NCI-H2227 (cell line): Measurements from ENCODE around the gene MYH6.

Experiments used
- DNase-seq: peaks from one replicate; lab custom pipeline; 2025; ENCODE audit not compliant: unreplicated experiment; lab: John Stamatoyannopoulos, UW

MYH6 gene

DNA sequence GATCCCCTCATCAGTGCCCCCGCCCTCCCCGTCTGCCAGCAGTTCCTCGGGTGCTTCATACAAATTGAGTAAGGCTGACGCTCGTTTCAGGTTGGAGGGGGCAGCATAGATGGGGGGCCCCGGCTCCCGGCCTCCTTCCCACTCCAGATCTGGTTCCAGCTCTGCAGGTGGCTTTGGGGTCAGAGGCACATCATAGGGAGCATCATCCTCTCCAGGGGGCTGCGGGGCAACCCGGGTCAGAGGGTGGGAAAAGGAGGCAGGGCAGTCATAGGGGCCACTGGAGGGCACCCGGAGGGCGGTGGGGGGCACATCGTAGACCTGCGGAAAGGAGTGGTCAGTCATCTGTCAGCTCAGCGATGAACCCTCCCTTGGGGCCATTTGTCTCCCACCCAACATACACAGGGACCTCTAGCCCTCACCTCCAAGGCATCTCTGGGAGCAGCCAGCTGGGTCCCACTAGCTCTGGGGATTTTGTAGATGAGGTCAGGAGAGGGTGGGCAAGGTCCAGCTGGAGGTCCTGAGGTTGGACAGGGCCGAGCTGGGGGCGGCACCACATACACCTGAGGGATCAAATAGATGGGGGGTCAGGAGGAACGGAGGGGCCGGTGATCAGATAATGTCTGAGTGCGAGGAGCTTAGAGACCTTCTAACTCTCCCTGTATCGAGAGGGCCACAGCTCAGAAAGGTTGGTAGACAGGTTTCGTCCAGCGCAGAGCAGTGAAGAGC is 48.2 kb downstream of the MYH6 start:
- DNase-seq = no peak

DNA sequence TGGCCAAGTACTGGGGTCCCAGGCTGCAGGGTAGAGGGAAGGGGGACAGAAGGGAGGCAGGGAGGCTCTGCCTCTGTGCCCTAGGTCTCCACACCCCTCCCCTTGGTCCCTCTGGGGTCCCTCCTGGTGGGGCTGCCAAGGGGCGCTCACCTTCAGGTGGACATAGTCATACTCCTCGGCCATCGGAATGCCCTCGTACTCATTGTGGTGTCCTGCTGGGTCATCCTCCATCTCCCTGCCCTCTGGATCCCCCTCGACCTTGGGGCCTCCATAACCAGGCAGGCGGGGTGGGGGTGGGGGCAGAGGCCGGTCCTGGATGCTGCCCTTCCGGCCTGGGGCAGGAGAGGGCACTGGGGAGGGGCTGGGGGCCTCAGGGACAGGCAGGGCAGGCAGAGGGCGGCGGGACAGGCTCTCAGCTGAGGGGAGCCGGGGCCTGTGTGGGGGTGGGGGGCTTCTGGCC is 48.9 kb downstream of the MYH6 start:
- DNase-seq = no peak

DNA sequence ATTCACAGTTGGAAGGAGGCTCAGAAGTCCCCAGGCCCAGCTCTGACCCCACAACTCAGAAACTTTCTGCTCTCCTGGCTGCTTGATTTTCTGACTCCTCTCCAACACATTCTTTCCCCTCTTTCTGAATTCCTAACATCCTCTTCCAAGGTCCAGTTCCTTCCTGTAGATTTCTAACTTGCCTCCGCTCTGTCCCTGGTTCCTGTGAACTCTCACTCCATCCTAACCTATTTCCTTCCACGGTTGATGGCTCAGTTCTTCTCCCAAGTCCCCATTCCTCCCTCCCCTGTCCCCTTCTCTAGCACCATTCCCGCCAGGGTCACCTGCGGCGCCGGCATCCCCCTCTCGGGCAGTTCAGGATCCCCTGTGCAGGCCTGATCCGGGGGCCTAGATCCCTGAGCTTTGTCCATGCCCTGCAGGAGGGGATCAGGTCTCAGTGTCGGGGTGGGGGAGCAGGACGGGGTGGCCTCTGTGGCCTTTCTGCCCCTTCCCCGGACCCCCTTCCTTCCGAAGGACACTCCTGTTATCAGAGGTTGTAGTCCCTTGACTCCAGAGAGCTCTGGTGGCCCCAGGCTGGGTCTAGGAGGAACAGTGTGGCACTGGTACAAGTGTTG is 49.4 kb downstream of the MYH6 start:
- no peak for DNase-seq

DNA sequence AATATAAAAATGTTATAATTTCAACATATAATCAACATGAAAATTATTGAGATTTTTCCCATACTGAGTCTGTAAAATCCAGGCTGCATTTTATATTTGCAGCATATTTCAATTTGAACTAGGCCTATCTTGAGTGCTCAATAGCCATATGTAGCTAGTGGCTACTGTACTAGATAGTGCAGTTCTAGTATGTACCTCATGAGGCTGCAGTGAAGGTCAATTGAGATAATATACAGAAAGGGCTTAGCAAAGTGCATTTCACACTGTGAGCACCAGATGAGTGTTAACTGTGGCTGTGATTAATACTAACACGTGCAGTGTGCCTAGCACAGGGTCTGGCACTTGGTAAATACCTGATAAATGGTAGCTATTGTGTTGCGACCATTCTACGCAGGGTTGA is 50.0 kb downstream of the MYH6 start:
- DNase-seq = no peak

DNA sequence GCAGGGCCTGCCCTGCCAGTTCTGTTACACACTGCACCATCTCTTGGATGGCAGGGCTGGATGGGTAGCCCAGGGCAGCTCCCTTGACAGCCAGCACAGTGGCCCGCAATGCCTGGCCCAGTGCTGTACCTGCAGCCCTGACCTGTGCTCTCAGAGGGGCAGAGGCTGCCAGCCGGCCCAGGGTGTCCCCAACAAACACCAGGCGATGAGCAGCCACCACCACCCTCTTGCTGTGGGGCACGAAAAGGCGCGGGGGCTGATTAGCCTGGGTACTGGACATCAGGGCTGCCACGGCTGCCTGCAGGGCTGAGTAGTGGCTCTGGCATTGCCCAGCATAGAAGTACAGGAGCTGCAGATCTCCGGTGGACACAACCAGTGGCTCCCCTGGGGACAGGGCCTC is 50.8 kb downstream of the MYH6 start:
- no peak for DNase-seq

DNA sequence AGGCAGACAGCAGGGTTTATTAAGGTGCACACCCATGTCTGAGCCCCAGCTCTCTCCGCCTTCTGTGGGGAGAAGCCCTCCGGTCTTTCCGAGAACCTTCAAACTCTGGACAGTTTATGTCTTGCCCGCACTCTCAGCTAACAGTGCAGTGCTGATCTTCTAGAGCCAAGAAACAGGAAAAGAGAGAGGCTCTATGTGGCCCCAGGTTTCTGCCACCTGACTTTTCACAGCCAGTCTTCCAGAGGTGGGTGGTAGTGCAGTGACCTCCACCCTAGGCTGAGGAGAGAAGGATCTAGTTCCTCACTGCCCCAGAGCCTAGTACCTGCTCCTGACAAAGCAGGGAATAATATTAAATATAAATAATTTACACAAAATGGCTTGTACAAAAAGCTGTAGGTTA is 51.4 kb downstream of the MYH6 start:
- no peak for DNase-seq

DNA sequence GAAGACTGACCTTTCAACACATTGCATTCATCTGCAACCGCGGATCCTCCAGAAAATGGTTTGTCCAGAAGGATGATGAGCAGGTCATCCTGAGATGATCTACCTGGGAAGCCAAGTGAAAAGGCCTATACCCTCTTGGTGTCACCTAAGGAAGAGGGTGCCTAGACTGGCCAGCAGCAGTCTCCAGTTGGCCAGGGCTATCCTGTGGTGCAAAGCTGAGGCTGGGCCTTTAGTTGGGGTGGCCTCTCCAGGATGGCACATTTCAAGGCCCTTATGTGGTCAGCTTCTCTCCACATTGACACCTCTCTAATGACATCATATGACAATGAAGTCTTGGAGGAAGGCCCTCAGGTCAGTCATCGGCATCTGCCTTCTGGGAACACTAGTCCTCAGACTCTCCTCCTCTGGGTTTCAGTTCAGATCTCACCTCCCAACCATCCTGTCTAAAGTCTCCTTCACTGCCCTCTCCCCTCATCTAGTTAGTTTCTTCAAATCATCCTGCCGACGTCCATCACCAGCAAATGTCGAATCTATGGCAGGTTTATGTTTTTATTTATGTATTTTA is 52.1 kb downstream of the MYH6 start:
- no peak for DNase-seq

DNA sequence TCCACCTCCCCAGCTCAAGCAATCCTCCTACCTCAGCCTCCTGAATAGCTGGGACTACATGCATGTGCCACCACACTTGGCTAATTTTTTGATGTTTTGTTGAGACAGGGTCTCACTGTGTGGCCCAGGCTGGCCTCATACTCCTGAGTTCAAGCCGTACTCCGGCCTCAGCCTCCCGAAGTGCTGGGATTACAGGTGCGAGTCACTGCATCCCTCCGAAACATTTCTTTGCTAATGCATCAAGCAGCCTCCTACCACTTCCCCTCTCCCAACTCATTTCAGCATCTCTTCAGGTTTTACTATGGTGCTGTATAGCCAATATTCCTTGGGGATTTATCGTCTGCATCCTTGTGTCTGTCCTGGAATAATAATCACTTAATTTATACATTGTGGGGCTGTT is 53.1 kb downstream of the MYH6 start:
- DNase-seq = no peak

DNA sequence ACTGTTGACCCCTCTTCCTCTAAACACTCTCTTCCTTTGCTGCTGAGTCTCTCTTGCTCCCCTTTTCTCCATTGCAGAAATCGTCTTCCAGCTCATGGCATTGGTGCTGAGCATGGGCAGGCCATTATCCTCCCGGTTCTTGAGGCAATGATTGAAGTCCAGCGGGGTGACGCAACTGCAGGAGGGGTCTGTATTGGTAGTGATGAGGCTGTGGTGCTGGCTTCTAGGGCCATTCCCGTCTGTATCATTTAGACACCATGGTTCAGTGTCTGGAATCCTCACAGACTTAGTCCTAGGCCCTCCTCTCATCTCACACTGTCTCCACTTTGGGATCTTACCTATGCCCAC is 54.7 kb downstream of the MYH6 start:
- no peak for DNase-seq

DNA sequence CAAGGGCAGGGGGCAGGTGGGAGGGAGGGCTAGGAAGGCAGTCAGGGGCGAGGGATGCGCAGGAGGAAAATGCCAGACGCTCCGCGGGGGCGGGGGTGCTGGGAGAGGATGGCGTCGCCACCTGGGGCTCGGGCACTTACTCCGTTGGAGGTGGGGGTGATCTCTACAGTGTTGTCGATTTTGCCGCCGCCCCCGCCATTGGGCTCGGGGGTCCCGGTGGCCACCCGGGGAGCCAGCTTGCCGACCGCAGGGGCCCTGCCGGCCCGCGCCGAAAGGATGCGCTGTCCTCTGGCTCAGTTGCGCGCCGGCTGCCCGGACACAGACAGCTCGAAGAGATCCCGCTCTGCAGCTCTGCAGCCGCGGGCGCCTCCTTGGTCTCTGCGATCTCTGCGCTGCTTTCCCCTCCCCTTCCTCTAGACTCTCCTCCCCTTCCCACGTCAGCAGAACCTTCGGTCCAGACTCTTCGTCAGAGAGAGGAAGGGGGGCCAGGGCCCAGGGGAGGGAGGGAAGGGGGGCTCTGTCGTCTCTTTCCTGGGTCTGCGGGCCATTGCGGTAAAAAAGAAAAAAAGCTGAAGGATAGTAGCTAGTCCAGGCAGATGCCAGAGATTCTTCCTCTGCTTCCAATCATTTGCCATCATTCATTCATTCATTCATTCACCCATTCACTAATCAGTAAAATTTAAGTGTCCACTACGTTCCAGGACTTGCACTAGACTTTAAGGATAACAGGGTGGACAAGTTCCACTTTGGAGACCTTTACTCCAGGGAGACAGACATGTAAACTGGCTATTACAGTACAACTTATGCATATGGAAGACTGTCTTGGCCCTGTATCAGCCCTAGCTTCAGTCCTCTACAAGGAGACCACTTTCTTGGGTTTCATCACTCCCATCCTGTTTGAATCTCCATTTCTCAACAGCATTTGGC is 55.3 kb downstream of the MYH6 start, which contains the start of gene SLC22A17:
SLC22A17 (minus strand) TSS at position 382 of the 927 bp plus-strand sequence.
- DNase-seq = peak; percentile 93

DNA sequence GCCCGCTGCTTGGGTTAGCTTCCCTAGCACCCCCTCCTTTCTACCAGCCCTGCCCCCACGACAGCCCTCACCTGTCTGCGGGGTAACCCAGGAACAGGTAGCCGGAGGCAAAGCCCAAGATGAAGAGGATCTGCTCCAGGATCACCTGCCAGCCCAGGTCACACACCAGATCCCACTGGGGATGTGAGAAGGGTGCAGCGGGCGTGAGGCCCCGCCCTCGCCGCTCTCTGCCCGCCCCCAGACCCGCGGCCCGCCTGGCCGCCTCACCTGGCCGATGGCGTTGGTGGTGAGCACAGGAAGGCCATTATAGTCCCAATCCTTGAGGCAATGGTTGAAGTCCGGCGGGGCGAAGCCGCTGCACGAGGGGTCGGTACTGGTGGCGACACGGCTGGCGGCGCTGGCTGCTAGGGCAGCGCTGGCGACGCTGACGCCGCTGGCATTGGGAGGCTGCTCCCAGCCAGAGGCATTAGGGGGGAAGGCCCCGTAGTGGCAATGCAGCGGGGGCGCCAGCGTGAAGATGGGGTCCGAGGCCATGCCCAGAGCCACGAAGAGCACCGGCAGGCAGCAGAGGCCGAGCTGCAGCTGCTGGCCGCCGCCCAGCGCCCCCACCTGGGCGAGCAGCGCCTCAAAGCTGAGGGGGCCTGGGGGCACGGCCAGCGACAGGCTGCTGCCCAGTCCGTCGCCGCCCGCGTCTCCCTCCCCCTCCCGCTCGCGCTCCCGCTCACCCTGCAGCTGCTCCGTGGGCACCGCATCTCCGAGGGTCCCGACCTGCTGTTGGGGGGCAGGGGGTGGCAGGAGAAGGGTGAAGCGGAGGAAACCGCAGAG is 56.2 kb downstream of the MYH6 start:
- peak; percentile 53 for DNase-seq

DNA sequence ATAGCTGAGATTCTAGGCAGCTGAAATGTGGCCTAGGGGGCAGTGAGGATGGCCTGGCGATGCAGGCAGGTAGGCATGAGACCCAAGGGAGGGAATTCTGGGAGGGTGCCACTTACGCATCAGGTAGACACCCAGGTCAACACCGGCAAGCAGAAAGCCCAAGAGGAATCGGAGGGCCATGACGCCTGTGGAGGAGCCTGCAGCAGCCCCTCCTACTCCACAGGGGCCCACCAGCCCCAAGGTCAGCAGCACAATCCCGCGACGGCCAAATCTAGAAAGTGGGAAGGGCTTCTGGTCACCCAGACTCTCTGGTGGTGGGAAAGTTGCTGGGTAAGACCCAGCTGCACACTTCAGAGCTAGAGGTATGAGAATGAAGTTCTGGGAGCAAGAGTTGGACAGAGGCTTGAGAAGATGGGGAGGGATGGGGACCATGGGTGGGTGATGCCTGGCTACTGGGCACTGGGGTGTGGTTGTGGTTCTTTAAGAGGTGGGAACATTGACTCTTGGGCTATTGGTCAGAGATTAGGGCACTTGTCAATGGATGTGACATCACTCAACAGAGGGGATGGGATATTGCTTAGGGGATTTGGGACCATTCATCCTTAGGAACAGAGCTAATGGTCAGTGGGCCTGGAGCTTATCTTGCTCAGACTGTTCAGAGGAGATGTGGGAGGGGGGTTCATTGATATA is 58.8 kb downstream of the MYH6 start:
- no peak for DNase-seq

DNA sequence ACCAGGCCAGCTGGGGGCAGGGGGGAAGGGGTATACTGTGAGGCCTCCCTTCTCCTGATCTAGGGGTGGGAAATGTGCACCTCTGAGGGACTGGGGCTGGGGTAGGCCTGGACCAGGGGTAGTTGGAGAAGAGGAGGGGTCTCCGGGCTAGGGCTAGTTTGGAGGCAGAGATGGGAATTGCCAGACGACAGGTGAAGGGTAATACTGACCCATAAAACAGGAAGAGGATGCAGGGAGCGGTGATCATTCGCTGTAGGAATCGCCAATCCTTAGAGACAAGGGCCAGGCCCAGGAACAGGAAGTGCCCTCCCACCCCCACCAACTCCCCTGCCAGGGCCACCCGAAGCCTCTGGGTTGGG is 59.8 kb downstream of the MYH6 start:
- DNase-seq = no peak

DNA sequence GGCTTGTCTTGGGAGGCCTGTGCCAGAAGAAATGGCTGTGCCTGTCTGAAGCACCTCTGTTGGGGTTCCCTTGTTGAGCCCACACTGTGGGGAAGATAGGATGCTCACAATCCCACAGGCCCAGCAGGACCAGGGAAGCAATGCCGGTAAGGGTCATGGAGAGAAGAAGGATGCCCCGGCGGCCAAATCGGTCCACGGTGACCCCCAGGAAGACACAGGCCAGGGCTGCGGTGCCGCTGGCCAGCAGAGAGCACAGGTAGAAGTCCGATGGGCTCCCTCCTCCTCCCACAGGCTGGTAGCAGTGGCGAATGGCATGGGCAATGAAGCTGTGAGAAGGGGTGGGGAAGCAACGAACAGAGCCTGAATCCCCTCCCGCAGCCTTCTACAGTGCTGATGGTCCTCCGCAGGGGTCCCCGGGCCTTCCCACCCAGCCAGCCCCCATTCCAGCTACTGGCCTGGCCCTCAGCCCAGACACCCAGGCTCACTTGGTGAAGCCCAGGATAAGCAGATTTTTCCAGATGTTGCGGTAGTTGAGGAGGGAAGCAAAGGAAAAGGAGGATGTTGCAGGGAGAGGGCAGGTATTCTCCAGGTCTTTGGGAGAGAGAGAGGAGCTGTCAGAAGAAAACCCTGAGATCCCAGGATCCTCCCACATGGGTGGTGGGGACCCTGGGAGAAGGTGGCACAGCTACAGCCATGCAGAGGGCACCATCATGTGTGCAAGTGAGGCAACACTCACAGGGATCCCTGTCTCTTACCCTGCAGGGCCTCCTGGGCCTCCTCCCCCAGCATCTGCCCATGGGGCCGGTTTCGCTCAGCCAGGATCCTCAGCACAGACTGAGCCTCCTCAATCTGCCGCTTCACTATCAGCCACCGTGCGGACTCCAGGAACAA is 60.4 kb downstream of the MYH6 start:
- no peak for DNase-seq

DNA sequence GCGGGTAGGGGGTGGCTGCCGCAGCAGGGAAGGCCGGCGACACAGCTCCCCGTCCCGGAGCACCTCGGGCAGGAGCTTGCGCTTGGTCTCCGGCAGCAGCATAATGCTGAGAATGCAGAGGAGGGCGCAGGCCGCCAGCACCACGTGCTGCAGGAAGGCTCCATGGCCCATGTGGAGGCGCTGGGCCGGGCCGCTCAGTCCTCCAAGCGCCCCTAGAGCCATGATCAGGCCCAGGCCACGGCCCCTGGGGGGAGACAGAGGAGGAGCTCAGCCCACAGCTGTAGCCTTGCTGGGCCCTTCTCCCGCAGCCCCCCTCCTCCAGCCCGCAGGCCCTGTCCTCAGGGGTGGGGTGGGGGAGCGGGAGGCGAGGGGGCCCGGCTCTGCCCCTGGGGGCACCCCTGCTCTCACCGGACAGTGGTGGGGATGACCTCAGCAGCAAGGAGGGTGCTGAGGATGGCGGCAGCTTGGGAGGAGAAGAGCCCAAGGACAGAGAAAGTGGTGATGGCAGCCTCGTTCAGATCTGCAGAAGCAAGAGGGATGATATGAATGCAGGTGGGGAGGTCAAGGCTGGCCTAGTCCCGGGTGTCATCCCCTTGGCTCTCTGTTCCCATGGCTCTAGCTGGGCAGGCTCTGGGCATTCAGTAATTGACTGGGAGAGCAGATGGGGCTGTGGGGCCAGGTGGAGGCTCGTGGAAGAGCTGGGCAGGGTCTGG is 61.2 kb downstream of the MYH6 start:
- no peak for DNase-seq

DNA sequence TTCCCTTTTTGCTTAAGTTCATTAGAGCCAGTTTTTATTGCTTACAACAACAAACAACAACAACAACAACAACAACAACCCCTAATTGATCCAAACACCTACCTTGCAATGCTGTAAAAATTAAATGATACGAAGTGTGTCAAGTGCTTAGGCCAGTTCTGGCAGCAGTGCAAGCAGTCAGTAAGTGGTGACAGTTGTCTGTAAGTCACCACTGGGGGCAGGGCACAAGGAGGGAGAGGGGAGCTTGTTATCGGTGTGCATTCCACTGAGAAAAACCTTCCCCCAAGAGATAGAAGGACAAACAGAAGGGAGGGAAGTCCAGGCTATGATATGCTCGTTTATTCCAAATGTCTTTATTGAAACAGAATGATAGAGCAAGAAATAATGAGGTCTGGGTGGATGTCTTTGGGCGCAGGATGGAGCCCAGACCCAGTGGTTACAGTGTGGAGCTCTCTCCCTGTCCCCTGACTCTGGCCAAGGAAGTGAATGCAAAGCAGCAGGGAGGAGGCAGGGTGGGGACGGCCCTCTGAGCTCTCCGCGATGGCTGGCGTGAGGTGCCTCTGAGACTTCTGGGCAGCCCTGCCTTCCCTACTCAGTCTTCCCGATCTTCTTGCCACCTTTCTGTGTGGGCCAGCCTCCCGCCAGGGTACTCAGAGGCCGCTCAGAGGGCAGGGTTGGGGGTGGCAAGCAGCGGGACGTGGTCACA is 61.9 kb downstream of the MYH6 start:
- DNase-seq = no peak

DNA sequence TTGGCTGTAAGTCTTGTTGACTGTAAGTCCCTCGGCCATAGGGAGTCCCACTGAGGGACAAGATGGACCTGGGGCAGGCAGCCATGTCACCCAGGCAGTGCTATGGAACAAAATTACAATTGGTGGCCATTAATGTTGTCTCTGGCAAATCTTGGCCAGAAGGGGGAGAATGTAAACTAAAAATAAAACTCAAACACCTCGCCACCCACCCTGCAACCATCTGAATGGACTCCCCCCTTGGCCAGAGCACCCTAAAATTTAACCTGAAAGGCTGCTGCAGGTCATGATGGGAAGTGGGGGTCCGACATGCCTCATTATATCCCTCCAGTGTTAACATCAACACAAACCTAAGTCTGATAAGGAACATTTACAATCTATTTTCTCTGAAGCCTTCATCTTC is 63.6 kb downstream of the MYH6 start:
- no peak for DNase-seq
